Muscle of leg (tissue), 11 donors: ENCODE data around the gene PLD5. TPM values are rescaled to one million over a fixed set of nuclear protein-coding genes. Genes with fewer than 3 reads are reported as not detected.

Source experiments
- DNase-seq: peaks from one replicate; pipeline ENCODE4 v3.0.0; 2013
- H3K27ac ChIP-seq: one replicate; pipeline ENCODE4 v1.5.1; 2013; ENCODE audit warnings: mild to moderate bottlenecking, low read length, control low read depth
- H3K27me3 ChIP-seq: one replicate; pipeline ENCODE4 v1.6.1; 2013; ENCODE audit warnings: low read length; ENCODE audit not compliant: control insufficient read depth, insufficient read depth
- H3K36me3 ChIP-seq: one replicate; pipeline ENCODE4 v1.6.1; 2013; ENCODE audit warnings: low read length; ENCODE audit not compliant: control insufficient read depth, insufficient read depth
- H3K4me1 ChIP-seq: one replicate; pipeline ENCODE4 v1.6.1; 2013; ENCODE audit warnings: low read length; ENCODE audit not compliant: control insufficient read depth, insufficient read depth
- H3K4me3 ChIP-seq: one replicate; pipeline ENCODE4 v1.5.1; 2013; ENCODE audit warnings: low read length, control low read depth
- H3K9me3 ChIP-seq: replicated peaks from 2 replicates; pipeline ENCODE4 v1.6.1; 2013; ENCODE audit warnings: low read depth, low read length; ENCODE audit not compliant: control insufficient read depth
- WGBS: methylation state at CpG from one replicate; pipeline ENCODE4 v1.1.5; 2013; ENCODE audit warnings: missing lambda C conversion rate; ENCODE audit not compliant: insufficient coverage; 5-methylcytosine and 5-hydroxymethylcytosine counted together
- polyA plus RNA-seq, 8 donors: library from polyadenylated mRNA; unstranded; fragments of 120-200 nt; gene quantifications; one replicate each; pipeline versions ENCODE4 v1.2.1 to v1.2.3, GENCODE V29; 2013; ENCODE audit warnings: inconsistent platforms in 1 of 8, low replicate concordance in 1 of 8; ENCODE audit not compliant: insufficient read length in 8 of 8, insufficient read depth in 1 of 8
- total RNA-seq: library from RNA; stranded (reverse); fragments of 120-200 nt; gene quantifications from one replicate; pipeline ENCODE4 v1.2.4, GENCODE V29; 2013

PLD5 gene
- total and polyA plus RNA-seq, 9 donors, result 0.56 to 1.9 (median 1.2) TPM

DNA sequence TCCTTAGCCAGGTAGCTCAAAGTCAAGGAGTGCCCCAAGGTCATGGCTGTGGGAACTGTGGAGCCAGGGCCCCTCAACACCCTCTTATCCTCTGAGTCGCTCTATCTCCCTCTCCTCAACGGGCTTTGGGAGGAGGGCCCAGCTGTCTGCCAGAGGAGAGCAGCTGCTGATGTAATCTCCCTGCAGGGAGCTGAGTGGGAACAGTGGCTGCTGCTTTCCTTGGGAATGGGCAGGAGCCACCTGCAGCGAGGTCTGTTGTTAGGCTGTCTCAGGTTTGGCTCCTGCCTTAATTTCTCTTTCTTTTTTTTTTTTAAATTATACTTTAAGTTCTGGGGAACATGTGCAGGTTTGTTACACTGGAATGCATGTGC, 466.8 kb downstream of the PLD5 start:
- Histone ChIP-seq H3K4me1 (no peaks in the 10 kb centered on the region), H3K4me3 (no peak overlapping the region), H3K9me3 (no peaks in the 10 kb centered on the region), H3K27me3 (no peaks in the 10 kb centered on the region), H3K27ac (no peak overlapping the region), H3K36me3 (no peaks in the 10 kb centered on the region)
- no peak for DNase-seq
- 0% methylated on average over 1 of the region's 3 CpGs for WGBS

DNA sequence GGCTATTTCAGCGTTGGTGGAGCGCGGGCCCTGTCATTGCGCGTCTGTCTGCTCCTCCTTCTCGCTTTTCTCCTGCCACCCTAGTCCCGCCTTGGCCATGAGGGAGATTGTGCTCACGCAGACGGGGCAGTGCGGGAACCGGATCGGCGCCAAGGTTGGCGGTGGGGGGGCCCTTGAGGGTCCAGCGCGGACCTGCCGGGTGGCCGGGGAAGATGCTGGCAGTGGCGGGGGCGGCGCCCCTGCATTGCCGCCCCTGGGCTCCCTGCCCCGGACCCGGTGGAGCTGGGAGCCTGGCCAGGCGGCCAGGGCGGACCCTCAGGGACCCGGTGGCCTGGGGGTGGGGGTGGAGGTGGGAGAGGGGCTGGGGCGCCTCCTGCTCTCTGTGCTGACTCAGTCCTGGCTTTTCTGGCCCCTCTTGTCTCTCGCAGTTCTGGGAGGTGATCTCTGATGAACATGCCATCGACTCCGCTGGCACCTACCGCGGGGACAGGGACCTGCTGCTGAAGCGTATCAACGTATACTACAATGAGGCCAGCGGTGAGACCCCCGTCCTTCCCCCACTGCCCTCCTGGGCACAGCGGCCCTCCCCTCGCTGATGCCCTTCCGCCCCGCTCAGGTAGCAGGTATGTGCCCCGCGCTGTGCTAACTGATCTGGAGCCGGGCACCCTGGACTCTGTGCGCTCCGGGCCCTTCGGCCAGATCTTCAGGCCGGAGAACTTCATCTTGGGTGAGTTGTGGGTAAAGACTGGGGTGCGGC, 467.3 kb downstream of the PLD5 start:
- Histone ChIP-seq H3K36me3 (no peaks in the 10 kb centered on the region), H3K9me3 (no peaks in the 10 kb centered on the region), H3K4me1 (no peaks in the 10 kb centered on the region), H3K27me3 (no peaks in the 10 kb centered on the region), H3K4me3 (no peak overlapping the region), H3K27ac (no peak overlapping the region)
- WGBS, result 90% methylated on average over 31 of the region's 49 CpGs
- no peak for DNase-seq

DNA sequence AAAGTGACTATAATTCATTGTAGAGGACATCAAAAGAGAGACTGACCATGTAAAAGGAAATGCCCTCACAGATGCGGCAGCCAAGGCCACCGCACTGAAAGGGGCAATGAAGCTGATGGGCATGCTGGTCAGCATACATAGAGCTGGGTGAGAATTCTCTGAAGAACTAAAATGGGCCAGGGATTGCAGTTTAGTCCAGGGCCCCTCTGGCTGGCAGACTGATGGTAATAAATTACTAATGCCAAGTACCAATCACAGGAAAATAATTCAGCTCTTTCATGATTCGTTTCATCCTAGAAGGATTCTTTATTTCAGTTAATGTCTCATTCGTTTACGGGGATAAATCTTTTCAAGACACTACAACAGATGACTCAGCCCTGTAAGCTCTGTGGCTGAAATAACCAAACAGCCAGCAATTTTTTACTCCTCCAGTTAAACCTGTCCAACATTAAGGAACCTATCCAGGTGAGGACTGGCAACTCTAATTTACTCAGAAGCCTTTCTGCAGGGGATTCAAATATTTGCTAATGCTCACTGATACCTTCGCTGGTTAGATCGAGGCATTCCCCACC, 468.7 kb downstream of the PLD5 start:
- Histone ChIP-seq H3K4me3 (no peak overlapping the region), H3K27me3 (no peaks in the 10 kb centered on the region), H3K4me1 (no peaks in the 10 kb centered on the region), H3K27ac (no peak overlapping the region), H3K36me3 (no peaks in the 10 kb centered on the region), H3K9me3 (no peaks in the 10 kb centered on the region)
- WGBS, result 51% methylated on average over 4 of the region's 7 CpGs
- no peak for DNase-seq

DNA sequence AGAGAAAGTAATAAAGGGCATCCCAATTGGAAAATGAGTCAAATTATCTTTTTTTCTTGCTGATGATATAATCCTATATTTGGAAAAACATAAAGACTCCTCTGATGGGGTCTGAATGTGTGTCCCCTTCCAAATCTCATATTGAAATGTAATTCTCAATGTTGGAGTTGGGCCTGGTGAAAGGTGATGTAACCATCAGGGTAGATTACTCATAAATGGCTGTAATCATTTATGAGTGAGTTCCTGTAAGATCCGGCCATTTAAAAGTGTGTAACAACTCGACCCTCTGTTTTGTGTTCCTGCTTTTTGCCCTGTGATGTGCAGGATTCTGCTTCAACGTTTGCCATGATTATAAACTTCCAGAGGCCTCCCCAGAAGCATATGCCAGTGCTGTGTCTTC, 481.3 kb downstream of the PLD5 start:
- WGBS, result 54% methylated on average over 2 of the region's 3 CpGs

DNA sequence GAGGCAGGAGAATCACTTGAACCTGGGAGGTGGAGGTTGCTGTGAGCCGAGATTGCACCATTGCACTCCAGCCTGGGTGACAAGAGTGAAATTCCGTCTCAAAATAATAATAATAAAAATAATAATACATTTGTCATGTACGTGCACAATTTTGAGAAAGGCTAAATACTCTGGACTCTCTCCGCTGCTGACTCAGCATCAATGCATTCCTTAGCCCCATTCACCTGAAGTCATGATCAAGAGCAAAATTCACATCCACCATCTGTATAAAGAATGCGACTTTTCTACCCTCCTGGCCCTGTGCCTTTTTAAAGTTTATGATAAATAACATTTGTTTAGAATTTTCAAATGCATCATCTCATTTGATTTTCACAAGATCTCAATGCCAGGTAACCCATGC, 490.1 kb downstream of the PLD5 start:
- no peak overlapping the region for H3K4me3 ChIP-seq
- H3K36me3 ChIP-seq, result no peaks in the 10 kb centered on the region
- WGBS, result 100% methylated on average over 1 of the region's 5 CpGs
- DNase-seq, result no peak
- H3K27me3 ChIP-seq, result no peaks in the 10 kb centered on the region
- no peaks in the 10 kb centered on the region for H3K4me1 ChIP-seq
- H3K9me3 ChIP-seq, result no peaks in the 10 kb centered on the region
- H3K27ac ChIP-seq, result no peak overlapping the region

More for the DNA sequence above, 481.3 kb downstream of the PLD5 start:
- H3K27ac ChIP-seq, result no peak overlapping the region
- no peaks in the 10 kb centered on the region for H3K27me3 ChIP-seq
- DNase-seq, result no peak
- H3K4me1 ChIP-seq, result no peaks in the 10 kb centered on the region
- peaks cover 7% of the 10 kb centered on the region for H3K9me3 ChIP-seq
- H3K4me3 ChIP-seq, result no peak overlapping the region
- no peaks in the 10 kb centered on the region for H3K36me3 ChIP-seq

DNA sequence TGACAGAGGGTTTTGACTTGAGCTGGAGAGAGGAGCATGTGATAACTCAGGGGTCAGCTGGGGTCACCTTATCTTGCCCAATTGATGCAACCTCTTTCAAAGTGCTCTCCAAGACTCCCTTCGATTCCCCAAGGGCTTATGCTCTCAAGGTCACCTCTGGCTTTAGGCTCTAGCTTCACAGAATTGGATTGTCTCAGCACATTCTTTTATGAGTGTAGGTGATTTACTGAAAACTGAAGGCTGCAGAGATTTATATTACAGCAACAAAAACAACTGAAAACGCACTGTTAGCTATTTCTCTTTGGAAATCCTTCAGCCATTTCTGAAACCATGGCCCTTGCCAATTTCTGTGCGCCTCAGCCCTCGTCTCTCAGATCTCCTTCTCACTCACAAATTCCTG, 491.1 kb downstream of the PLD5 start:
- peak; percentile 49 for DNase-seq
- 24% methylated on average over 3 of the region's 4 CpGs for WGBS
- no peaks in the 10 kb centered on the region for H3K36me3 ChIP-seq

More for the DNA sequence above, 491.1 kb downstream of the PLD5 start:
- Histone ChIP-seq H3K9me3 (no peaks in the 10 kb centered on the region), H3K4me3 (no peak overlapping the region), H3K27me3 (no peaks in the 10 kb centered on the region), H3K27ac (no peak overlapping the region), H3K4me1 (no peaks in the 10 kb centered on the region)
